HepG2 (cell line): ENCODE data around the gene HAS3. TPM values are rescaled to one million over a fixed set of nuclear protein-coding genes. Genes with fewer than 3 reads are reported as not detected.

Source experiments
- ATAC-seq: fragments of 200-7000 bp; cut with Tn5 transposase; 3 replicates; pipeline ENCODE4 v1.9.1; 2020; ENCODE audit warnings: mild to moderate bottlenecking, moderate library complexity
- BruUV-seq: library from RNA; stranded (reverse); fragments of 400-500 nt; replicated peaks from 2 replicates; lab custom pipeline; 2021; lab: Mats Ljungman, UMichigan
- CTCF ChIA-PET: fragments of 300-600 bp; formaldehyde crosslinking; extraction: SDS; loops from one replicate; lab custom pipeline; 2021; ENCODE audit warnings: low total read pairs, inconsistent platforms, low intra/inter-chr PET ratio; lab: Yijun Ruan, JAX
- POLR2A ChIA-PET: fragments of 350-600 bp; sonication (Branson Sonifier 250); formaldehyde crosslinking; loops from one replicate; lab custom pipeline; 2020; ENCODE audit warnings: antibody characterized with exemption, inconsistent platforms; lab: Yijun Ruan, JAX
- DNase-seq: peaks from one replicate; pipeline ENCODE4 v3.0.0-alpha.2; 2015; ENCODE audit warnings: low spot score
- FAIRE-seq: peaks from 3 replicates; lab custom pipeline; 2011; peaks lifted over from hg19 to GRCh38; lab: Jason Lieb, UNC
- H2AFZ ChIP-seq: one replicate; pipeline ENCODE4 v1.6.1; 2011; ENCODE audit warnings: low read length, inconsistent platforms
- H3K27ac ChIP-seq: fragments of 300-600 bp; 3 replicates; pipeline ENCODE4 v1.8.0; 2011; ENCODE audit warnings: mixed run types, mild to moderate bottlenecking, mixed read lengths, low read length, inconsistent platforms; ENCODE audit not compliant: insufficient read depth; ENCODE audit errors: extremely low read length
- H3K27me3 ChIP-seq, 2 experiments: fragments of 200-600 bp in 1 of 2; 2 replicates in 1 of 2; 3 replicates in 1 of 2; pipeline versions ENCODE4 v1.6.0 to v1.8.0; 2011; ENCODE audit warnings: low read length in 2 of 2, mild to moderate bottlenecking in 2 of 2, moderate library complexity in 2 of 2, inconsistent platforms in 1 of 2; ENCODE audit not compliant: insufficient read depth in 2 of 2, control insufficient read depth in 1 of 2
- H3K36me3 ChIP-seq, 2 experiments: fragments of 200-600 bp in 1 of 2; replicated peaks in 1 of 2; 2 replicates in 1 of 2; 3 replicates in 1 of 2; pipeline versions ENCODE4 v1.5.1 to v1.8.0; 2011; ENCODE audit warnings: low read length in 2 of 2, inconsistent platforms in 1 of 2; ENCODE audit not compliant: insufficient read depth in 2 of 2, control insufficient read depth in 1 of 2
- H3K4me1 ChIP-seq: 2 replicates; pipeline ENCODE4 v1.5.1; 2012; ENCODE audit warnings: low read length, inconsistent platforms; ENCODE audit not compliant: insufficient read depth
- H3K4me2 ChIP-seq: 2 replicates; pipeline ENCODE4 v1.6.0; 2011; ENCODE audit warnings: low read depth, low read length, inconsistent platforms
- H3K4me3 ChIP-seq, 3 experiments: fragments of 200-600 bp in 1 of 3; sonication (generic), shearing (Covaris generic) in 1 of 3; replicated peaks in 1 of 3; 2 replicates each; pipeline ENCODE4 v1.5.1; 2011 to 2016; ENCODE audit warnings: low read length in 3 of 3, inconsistent platforms in 2 of 3, low read depth in 2 of 3, mild to moderate bottlenecking in 2 of 3, control low read depth in 1 of 3, mixed read lengths in 1 of 3; ENCODE audit not compliant: insufficient read depth in 1 of 3
- H3K79me2 ChIP-seq: one replicate; pipeline ENCODE4 v1.6.1; 2011; ENCODE audit warnings: low read length, inconsistent platforms; ENCODE audit not compliant: insufficient read depth
- H3K9ac ChIP-seq: 2 replicates; pipeline ENCODE4 v1.6.0; 2011; ENCODE audit warnings: mild to moderate bottlenecking, low read depth, low read length, inconsistent platforms; ENCODE audit not compliant: insufficient read depth
- H3K9me3 ChIP-seq: 2 replicates; pipeline ENCODE4 v1.5.1; 2012; ENCODE audit warnings: mild to moderate bottlenecking, low read length
- H4K20me1 ChIP-seq: 2 replicates; pipeline ENCODE4 v1.6.0; 2011; ENCODE audit warnings: inconsistent platforms, mild to moderate bottlenecking, low read length, moderate library complexity; ENCODE audit not compliant: insufficient read depth
- KAT8 ChIP-seq: IDR thresholded peaks from 2 replicates; pipeline ENCODE4 v1.6.1; 2016; ENCODE audit warnings: missing genetic modification reagents, missing compliant biosample characterization
- KDM5A ChIP-seq: fragments of 200-600 bp; sonication (generic); IDR thresholded peaks from 2 replicates; pipeline ENCODE4 v1.7.0; 2018; ENCODE audit warnings: antibody characterized with exemption, mild to moderate bottlenecking, low read length, borderline replicate concordance
- RFXAP ChIP-seq: sonication (generic); formaldehyde crosslinking; IDR thresholded peaks from 2 replicates; pipeline ENCODE4 v1.4.0; 2020; ENCODE audit warnings: missing genetic modification reagents, borderline replicate concordance
- RXRA ChIP-seq: sonication (generic); formaldehyde crosslinking; IDR thresholded peaks from 2 replicates; pipeline ENCODE4 v1.5.1; 2020; ENCODE audit warnings: missing genetic modification reagents
- SALL1 ChIP-seq: sonication (generic); formaldehyde crosslinking; IDR thresholded peaks from 2 replicates; pipeline ENCODE4 v1.8.0; 2022; ENCODE audit warnings: mild to moderate bottlenecking, missing genetic modification reagents
- SIN3A ChIP-seq: IDR thresholded peaks from 2 replicates; pipeline ENCODE4 v1.6.1; 2011; ENCODE audit warnings: low read depth, mild to moderate bottlenecking, control low read depth, low read length, borderline replicate concordance
- TBX2 ChIP-seq: sonication (generic); formaldehyde crosslinking; IDR thresholded peaks from 2 replicates; pipeline ENCODE4 v1.5.0; 2020; ENCODE audit warnings: missing genetic modification reagents, mild to moderate bottlenecking, borderline replicate concordance
- ZFP82 ChIP-seq: sonication (generic); formaldehyde crosslinking; IDR thresholded peaks from 2 replicates; pipeline ENCODE4 v1.5.1; 2020; ENCODE audit warnings: mild to moderate bottlenecking, missing genetic modification reagents, borderline replicate concordance
- ZNF367 ChIP-seq: sonication (generic); formaldehyde crosslinking; IDR thresholded peaks from 2 replicates; pipeline ENCODE4 v1.4.0; 2020; ENCODE audit warnings: missing genetic modification reagents, borderline replicate concordance
- ZNF678 ChIP-seq: sonication (generic); formaldehyde crosslinking; IDR thresholded peaks from 2 replicates; pipeline ENCODE4 v1.4.0; 2020; ENCODE audit warnings: mild to moderate bottlenecking, missing genetic modification reagents
- WGBS: methylation state at CpG from one replicate; pipeline ENCODE4 v1.1.6; 2017; ENCODE audit warnings: low lambda C conversion rate; 5-methylcytosine and 5-hydroxymethylcytosine counted together
- in situ Hi-C: cut with HindIII; loops from 2 replicates; pipeline ENCODE4 v1.10.0; 2017; ENCODE audit warnings: low pct_unique_long_range_greater_than_20kb; ENCODE audit not compliant: extremely low pct_ligation_motif_present
- intact Hi-C: fragments of 100-400 bp; cut with micrococcal nuclease; formaldehyde crosslinking; loops from one replicate; pipeline ENCODE4 v1.10.0; 2022; ENCODE audit not compliant: unreplicated experiment
- polyA plus RNA-seq, 8 experiments: library from polyadenylated mRNA; depleted of rRNA in 3 of 8; stranded (reverse) in 7 of 8; unstranded in 1 of 8; fragments of >200 nt; fragmentation: Illumina TruSeq in 4 of 8; extraction: Trizol in 4 of 8; gene quantifications; 2 replicates each; pipeline versions ENCODE4 v1.2.1 to v1.2.3, GENCODE V29; 2011 to 2016; ENCODE audit warnings: low read depth in 4 of 8, missing spikeins in 1 of 8, mixed read lengths in 1 of 8; ENCODE audit not compliant: insufficient read depth in 1 of 8
- total RNA-seq, 5 experiments: library from RNA; depleted of rRNA; stranded (reverse); fragments of >200 nt; fragmentation: Illumina TruSeq; extraction: Trizol; gene quantifications; 2 replicates each; pipeline ENCODE4 v1.2.3, GENCODE V29; 2016; ENCODE audit warnings: low read depth in 1 of 5
- TF ChIP-seq, protein P1 (sequence below): sonication (generic); formaldehyde crosslinking; IDR thresholded peaks from 2 replicates; pipeline ENCODE4 v1.4.0; 2020; ENCODE audit warnings: mild to moderate bottlenecking, missing genetic modification reagents, borderline replicate concordance
- TF ChIP-seq, protein P2 (sequence below): sonication (generic); formaldehyde crosslinking; IDR thresholded peaks from 2 replicates; pipeline ENCODE4 v1.5.1; 2020; ENCODE audit warnings: mild to moderate bottlenecking, missing genetic modification reagents
- TF ChIP-seq, protein P3 (sequence below): IDR thresholded peaks from 2 replicates; pipeline ENCODE4 v1.6.1; 2016; ENCODE audit warnings: mild to moderate bottlenecking, missing biosample characterization, missing genetic modification reagents

HAS3 gene
- total and polyA plus RNA-seq, 2 of the 13 experiments (the other 11 are each of a cell fraction or from before 2014, with no cell fraction given) = 0.04 to 0.30 TPM

DNA sequence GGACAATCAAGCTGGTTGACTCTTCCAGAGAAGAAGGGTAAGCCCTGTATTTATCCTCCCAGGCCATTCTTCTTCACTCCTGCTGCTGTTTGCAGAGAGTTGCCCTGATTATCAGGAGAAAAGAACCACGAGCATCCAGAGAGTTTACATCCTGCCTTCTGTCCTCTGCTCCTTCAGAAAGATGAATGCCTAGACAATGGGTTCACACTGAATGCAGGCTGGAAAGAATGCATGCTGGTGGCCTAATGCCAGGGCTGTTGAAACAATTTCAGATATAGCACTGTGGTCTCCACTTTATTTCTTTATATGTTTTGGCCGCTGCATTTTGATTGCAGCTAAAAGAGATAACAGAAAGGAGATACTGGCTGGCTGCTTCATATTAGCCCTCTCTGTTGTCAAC is 21.2 kb upstream of the HAS3 start:
- in situ Hi-C loops = no loop called here
- no peak for FAIRE-seq

More for the DNA sequence above, 21.2 kb upstream of the HAS3 start:
- intact Hi-C loops = no loop called here
- no peak for DNase-seq
- Histone ChIP-seq H3K79me2 (no peaks in the 10 kb centered on the region), H3K27ac (no peak overlapping the region), H3K36me3 (no peaks in the 10 kb centered on the region; a peak in 1 of 5 replicates), H2AFZ (no peak overlapping the region), H4K20me1 (no peaks in the 10 kb centered on the region), H3K9me3 (no peaks in the 10 kb centered on the region), H3K4me3 (no peak overlapping the region), H3K27me3 (no peaks in the 10 kb centered on the region), H3K4me2 (no peak overlapping the region), H3K9ac (no peak overlapping the region), H3K4me1 (peaks cover 8% of the 10 kb centered on the region)
- WGBS = 82% methylated on average over 2 of the region's 2 CpGs
- TF ChIP-seq, protein P1, sequence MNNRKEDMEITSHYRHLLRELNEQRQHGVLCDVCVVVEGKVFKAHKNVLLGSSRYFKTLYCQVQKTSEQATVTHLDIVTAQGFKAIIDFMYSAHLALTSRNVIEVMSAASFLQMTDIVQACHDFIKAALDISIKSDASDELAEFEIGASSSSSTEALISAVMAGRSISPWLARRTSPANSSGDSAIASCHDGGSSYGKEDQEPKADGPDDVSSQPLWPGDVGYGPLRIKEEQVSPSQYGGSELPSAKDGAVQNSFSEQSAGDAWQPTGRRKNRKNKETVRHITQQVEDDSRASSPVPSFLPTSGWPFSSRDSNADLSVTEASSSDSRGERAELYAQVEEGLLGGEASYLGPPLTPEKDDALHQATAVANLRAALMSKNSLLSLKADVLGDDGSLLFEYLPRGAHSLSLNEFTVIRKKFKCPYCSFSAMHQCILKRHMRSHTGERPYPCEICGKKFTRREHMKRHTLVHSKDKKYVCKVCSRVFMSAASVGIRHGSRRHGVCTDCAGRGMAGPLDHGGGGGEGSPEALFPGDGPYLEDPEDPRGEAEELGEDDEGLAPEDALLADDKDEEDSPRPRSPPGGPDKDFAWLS = no peak
- TF ChIP-seq, protein P2, sequence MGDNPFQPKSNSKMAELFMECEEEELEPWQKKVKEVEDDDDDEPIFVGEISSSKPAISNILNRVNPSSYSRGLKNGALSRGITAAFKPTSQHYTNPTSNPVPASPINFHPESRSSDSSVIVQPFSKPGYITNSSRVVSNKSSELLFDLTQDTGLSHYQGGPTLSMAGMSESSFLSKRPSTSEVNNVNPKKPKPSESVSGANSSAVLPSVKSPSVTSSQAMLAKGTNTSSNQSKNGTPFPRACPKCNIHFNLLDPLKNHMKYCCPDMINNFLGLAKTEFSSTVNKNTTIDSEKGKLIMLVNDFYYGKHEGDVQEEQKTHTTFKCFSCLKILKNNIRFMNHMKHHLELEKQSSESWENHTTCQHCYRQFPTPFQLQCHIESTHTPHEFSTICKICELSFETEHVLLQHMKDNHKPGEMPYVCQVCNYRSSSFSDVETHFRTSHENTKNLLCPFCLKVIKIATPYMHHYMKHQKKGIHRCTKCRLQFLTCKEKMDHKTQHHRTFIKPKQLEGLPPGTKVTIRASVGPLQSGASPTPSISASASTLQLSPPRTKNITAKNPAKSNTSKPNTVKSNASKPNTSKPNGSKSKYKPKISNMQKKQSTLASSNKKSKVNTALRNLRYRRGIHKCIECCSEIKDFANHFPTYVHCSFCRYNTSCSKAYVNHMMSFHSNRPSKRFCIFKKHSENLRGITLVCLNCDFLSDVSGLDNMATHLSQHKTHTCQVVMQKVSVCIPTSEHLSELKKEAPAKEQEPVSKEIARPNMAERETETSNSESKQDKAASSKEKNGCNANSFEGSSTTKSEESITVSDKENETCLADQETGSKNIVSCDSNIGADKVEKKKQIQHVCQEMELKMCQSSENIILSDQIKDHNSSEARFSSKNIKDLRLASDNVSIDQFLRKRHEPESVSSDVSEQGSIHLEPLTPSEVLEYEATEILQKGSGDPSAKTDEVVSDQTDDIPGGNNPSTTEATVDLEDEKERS (CRISPR knock-in tag) = no peak
- TF ChIP-seq TBX2 (CRISPR knock-in tag) (no peak), KDM5A (no peak), ZNF367 (CRISPR knock-in tag) (no peak), KAT8 (no peak), ZNF678 (CRISPR knock-in tag) (no peak), SIN3A (no peak), ZFP82 (CRISPR knock-in tag) (no peak), RFXAP (CRISPR knock-in tag) (no peak), RXRA (CRISPR knock-in tag) (no peak), SALL1 (CRISPR knock-in tag) (no peak)
- TF ChIP-seq, protein P3, sequence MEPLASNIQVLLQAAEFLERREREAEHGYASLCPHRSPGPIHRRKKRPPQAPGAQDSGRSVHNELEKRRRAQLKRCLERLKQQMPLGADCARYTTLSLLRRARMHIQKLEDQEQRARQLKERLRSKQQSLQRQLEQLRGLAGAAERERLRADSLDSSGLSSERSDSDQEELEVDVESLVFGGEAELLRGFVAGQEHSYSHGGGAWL (CRISPR knock-in tag) = no peak
- BruUV-seq = TSS peak; percentile 50
- no peak for ATAC-seq
- ChIA-PET CTCF (no interaction called here), POLR2A (no interaction called here)
